ENCODE results near the gene UNC119B. TPM values are rescaled to one million over a fixed set of nuclear protein-coding genes. Genes with fewer than 3 reads are reported as not detected.
A peak's percentile ranks its signal among the peaks of the same experiment; 100 is the strongest.

Gene UNC119B
- total and polyA plus RNA-seq, 2 experiments from 2014 or later: 9.9 to 51.3 TPM

DNA sequence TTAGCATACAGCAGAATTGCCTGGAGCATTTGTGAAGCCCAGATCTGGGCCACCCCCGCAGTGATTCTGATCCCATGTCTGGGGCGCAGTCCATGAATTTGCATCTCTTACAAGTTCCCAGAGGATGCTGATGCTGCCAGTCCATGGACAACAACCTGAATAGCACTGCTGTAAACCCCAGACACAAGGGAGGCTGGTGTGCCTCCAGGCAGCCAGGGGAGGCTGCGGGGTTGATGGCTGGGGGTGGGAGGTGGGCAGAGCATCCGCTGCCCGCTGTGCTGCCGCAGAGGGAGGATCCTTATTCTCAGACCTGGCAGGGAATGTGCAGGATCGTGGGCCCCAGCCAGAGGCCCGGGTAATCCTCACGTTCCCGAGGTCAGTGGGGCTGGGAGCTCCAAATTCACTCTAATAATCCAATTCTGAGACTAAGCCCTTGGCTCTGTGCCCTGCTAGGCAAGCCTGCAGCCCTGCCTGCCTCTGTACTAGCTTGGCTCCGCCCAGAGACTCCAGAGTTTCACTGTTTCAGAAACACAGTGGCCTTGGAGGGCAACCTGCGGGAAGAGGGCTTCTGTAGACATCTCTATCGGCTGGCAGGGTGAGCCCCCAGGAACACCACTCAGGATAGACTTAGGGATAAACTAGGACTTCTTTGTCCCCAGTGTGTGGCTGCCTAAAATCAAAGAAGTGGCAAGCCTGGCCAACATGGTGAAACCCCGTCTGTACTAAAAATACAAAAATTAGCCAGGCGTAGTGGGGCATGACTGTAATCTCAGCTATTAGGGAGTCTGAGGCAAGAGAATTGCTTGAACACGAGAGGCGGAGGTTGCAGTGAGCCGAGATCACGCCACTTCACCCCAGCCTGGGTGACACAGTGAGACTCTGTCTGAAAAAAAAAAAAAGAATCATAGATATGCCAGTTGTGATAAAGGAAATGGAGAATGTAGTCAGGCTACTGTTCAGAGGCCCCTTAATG, 41.1 kb upstream of the UNC119B start:
- Histone ChIP-seq H3K27ac (ENCODE audit: low read depth) (peak overlapping the region; percentile 90), H3K36me3 (ENCODE audit: insufficient read depth) (no peaks in the 10 kb centered on the region), H3K4me1 (ENCODE audit: insufficient read depth) (peaks cover 32% of the 10 kb centered on the region), H3K27me3 (ENCODE audit: insufficient read depth) (no peaks in the 10 kb centered on the region), H3K4me3 (peak overlapping the region; percentile 45), H3K9me2 (ENCODE audit: insufficient read depth) (no peaks in the 10 kb centered on the region), H3F3A (replicated peaks; ENCODE audit: low read depth) (peaks cover 6% of the 10 kb centered on the region), H3K4me2 (peak overlapping the region; percentile 75), H4K20me1 (replicated peaks; ENCODE audit: insufficient read depth) (no peaks in the 10 kb centered on the region), H2AFZ (peak overlapping the region; percentile 84), H3K79me2 (replicated peaks; ENCODE audit: insufficient read depth) (no peaks in the 10 kb centered on the region)
- peak overlapping the region; percentile 35; the same call in 2 of the 3 replicates for H3K4me3 Mint-ChIP-seq
- no peaks in the 10 kb centered on the region for H3K36me3 Mint-ChIP-seq (ENCODE audit: low read depth)
- TF ChIP-seq, protein P1, sequence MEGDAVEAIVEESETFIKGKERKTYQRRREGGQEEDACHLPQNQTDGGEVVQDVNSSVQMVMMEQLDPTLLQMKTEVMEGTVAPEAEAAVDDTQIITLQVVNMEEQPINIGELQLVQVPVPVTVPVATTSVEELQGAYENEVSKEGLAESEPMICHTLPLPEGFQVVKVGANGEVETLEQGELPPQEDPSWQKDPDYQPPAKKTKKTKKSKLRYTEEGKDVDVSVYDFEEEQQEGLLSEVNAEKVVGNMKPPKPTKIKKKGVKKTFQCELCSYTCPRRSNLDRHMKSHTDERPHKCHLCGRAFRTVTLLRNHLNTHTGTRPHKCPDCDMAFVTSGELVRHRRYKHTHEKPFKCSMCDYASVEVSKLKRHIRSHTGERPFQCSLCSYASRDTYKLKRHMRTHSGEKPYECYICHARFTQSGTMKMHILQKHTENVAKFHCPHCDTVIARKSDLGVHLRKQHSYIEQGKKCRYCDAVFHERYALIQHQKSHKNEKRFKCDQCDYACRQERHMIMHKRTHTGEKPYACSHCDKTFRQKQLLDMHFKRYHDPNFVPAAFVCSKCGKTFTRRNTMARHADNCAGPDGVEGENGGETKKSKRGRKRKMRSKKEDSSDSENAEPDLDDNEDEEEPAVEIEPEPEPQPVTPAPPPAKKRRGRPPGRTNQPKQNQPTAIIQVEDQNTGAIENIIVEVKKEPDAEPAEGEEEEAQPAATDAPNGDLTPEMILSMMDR (conservative IDR thresholded peaks at IDR 0.05; ENCODE audit: low read depth in 2 of 2): no peak
- TF ChIP-seq EZH2phosphoT487 (IDR thresholded peaks at IDR 0.05; ENCODE audit: unreplicated experiment) (no peak), POLR2AphosphoS5 (IDR thresholded peaks at IDR 0.05; ENCODE audit: low read depth) (no peak), JUNB (IDR thresholded peaks at IDR 0.05; ENCODE audit: unreplicated experiment) (no peak), ZNF114 (CRISPR knock-in tag; IDR thresholded peaks at IDR 0.05) (no peak), ZNF331 (CRISPR knock-in tag; IDR thresholded peaks at IDR 0.05; ENCODE audit: low read depth) (no peak), CREB1 (CRISPR knock-in tag; IDR thresholded peaks at IDR 0.05; ENCODE audit: low read depth) (no peak), STAT1 (IDR thresholded peaks at IDR 0.05; ENCODE audit: unreplicated experiment) (no peak), NANOG (IDR thresholded peaks at IDR 0.05; ENCODE audit: borderline replicate concordance) (no peak), EZH2 (IDR thresholded peaks at IDR 0.05; ENCODE audit: low read depth, unreplicated experiment) (no peak)
- TF ChIP-seq, protein P2, sequence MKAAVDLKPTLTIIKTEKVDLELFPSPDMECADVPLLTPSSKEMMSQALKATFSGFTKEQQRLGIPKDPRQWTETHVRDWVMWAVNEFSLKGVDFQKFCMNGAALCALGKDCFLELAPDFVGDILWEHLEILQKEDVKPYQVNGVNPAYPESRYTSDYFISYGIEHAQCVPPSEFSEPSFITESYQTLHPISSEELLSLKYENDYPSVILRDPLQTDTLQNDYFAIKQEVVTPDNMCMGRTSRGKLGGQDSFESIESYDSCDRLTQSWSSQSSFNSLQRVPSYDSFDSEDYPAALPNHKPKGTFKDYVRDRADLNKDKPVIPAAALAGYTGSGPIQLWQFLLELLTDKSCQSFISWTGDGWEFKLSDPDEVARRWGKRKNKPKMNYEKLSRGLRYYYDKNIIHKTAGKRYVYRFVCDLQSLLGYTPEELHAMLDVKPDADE (IDR thresholded peaks at IDR 0.05): no peak
- TF ChIP-seq, protein P3, sequence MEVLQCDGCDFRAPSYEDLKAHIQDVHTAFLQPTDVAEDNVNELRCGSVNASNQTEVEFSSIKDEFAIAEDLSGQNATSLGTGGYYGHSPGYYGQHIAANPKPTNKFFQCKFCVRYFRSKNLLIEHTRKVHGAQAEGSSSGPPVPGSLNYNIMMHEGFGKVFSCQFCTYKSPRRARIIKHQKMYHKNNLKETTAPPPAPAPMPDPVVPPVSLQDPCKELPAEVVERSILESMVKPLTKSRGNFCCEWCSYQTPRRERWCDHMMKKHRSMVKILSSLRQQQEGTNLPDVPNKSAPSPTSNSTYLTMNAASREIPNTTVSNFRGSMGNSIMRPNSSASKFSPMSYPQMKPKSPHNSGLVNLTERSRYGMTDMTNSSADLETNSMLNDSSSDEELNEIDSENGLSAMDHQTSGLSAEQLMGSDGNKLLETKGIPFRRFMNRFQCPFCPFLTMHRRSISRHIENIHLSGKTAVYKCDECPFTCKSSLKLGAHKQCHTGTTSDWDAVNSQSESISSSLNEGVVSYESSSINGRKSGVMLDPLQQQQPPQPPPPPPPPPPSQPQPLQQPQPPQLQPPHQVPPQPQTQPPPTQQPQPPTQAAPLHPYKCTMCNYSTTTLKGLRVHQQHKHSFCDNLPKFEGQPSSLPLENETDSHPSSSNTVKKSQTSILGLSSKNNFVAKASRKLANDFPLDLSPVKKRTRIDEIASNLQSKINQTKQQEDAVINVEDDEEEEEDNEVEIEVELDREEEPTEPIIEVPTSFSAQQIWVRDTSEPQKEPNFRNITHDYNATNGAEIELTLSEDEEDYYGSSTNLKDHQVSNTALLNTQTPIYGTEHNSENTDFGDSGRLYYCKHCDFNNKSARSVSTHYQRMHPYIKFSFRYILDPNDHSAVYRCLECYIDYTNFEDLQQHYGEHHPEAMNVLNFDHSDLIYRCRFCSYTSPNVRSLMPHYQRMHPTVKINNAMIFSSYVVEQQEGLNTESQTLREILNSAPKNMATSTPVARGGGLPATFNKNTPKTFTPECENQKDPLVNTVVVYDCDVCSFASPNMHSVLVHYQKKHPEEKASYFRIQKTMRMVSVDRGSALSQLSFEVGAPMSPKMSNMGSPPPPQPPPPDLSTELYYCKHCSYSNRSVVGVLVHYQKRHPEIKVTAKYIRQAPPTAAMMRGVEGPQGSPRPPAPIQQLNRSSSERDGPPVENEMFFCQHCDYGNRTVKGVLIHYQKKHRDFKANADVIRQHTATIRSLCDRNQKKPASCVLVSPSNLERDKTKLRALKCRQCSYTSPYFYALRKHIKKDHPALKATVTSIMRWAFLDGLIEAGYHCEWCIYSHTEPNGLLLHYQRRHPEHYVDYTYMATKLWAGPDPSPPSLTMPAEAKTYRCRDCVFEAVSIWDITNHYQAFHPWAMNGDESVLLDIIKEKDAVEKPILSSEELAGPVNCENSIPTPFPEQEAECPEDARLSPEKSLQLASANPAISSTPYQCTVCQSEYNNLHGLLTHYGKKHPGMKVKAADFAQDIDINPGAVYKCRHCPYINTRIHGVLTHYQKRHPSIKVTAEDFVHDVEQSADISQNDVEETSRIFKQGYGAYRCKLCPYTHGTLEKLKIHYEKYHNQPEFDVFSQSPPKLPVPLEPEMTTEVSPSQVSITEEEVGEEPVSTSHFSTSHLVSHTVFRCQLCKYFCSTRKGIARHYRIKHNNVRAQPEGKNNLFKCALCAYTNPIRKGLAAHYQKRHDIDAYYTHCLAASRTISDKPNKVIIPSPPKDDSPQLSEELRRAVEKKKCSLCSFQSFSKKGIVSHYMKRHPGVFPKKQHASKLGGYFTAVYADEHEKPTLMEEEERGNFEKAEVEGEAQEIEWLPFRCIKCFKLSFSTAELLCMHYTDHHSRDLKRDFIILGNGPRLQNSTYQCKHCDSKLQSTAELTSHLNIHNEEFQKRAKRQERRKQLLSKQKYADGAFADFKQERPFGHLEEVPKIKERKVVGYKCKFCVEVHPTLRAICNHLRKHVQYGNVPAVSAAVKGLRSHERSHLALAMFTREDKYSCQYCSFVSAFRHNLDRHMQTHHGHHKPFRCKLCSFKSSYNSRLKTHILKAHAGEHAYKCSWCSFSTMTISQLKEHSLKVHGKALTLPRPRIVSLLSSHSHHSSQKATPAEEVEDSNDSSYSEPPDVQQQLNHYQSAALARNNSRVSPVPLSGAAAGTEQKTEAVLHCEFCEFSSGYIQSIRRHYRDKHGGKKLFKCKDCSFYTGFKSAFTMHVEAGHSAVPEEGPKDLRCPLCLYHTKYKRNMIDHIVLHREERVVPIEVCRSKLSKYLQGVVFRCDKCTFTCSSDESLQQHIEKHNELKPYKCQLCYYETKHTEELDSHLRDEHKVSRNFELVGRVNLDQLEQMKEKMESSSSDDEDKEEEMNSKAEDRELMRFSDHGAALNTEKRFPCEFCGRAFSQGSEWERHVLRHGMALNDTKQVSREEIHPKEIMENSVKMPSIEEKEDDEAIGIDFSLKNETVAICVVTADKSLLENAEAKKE (CRISPR knock-in tag; IDR thresholded peaks at IDR 0.05): no peak
- TF ChIP-seq, protein P4, sequence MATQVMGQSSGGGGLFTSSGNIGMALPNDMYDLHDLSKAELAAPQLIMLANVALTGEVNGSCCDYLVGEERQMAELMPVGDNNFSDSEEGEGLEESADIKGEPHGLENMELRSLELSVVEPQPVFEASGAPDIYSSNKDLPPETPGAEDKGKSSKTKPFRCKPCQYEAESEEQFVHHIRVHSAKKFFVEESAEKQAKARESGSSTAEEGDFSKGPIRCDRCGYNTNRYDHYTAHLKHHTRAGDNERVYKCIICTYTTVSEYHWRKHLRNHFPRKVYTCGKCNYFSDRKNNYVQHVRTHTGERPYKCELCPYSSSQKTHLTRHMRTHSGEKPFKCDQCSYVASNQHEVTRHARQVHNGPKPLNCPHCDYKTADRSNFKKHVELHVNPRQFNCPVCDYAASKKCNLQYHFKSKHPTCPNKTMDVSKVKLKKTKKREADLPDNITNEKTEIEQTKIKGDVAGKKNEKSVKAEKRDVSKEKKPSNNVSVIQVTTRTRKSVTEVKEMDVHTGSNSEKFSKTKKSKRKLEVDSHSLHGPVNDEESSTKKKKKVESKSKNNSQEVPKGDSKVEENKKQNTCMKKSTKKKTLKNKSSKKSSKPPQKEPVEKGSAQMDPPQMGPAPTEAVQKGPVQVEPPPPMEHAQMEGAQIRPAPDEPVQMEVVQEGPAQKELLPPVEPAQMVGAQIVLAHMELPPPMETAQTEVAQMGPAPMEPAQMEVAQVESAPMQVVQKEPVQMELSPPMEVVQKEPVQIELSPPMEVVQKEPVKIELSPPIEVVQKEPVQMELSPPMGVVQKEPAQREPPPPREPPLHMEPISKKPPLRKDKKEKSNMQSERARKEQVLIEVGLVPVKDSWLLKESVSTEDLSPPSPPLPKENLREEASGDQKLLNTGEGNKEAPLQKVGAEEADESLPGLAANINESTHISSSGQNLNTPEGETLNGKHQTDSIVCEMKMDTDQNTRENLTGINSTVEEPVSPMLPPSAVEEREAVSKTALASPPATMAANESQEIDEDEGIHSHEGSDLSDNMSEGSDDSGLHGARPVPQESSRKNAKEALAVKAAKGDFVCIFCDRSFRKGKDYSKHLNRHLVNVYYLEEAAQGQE (IDR thresholded peaks at IDR 0.05; ENCODE audit: unreplicated experiment): no peak
- peaks cover 29% of the 10 kb centered on the region for H3K4me1 Mint-ChIP-seq
- H3K9me3 Mint-ChIP-seq: no peaks in the 10 kb centered on the region
- peaks cover 4% of the 10 kb centered on the region for H3K27me3 Mint-ChIP-seq (ENCODE audit: insufficient read depth, low read depth, poor library complexity)
- ATAC-seq (peak; percentile 62), DNase-seq (ENCODE audit: low spot score) (peak; percentile 52)
- H3K27ac Mint-ChIP-seq: peak overlapping the region; percentile 81; the same call in 1 of the 2 replicates
